Panc1 (cell line): Measurements from ENCODE around the gene DOK6.

Experiments used
- CTCF ChIP-seq: fragments of 450-650 bp; IDR thresholded peaks from 2 replicates; pipeline ENCODE4 v1.5.1; 2017; ENCODE audit warnings: mild to moderate bottlenecking
- POLR2AphosphoS5 ChIP-seq: IDR thresholded peaks from 2 replicates; pipeline ENCODE4 v1.6.1; 2012; ENCODE audit warnings: mild to moderate bottlenecking, low read depth, low read length, moderate library complexity
- REST ChIP-seq, 2 experiments: IDR thresholded peaks; 2 replicates each; pipeline ENCODE4 v1.6.1; 2011 to 2012; ENCODE audit warnings: low read depth in 2 of 2, control low read depth in 1 of 2, low read length in 1 of 2, mild to moderate bottlenecking in 1 of 2, moderate library complexity in 1 of 2; ENCODE audit not compliant: insufficient read depth in 1 of 2
- SIN3A ChIP-seq: IDR thresholded peaks from 2 replicates; pipeline ENCODE4 v1.6.1; 2012; ENCODE audit warnings: low read depth, mild to moderate bottlenecking, low read length, moderate library complexity, borderline replicate concordance; ENCODE audit not compliant: insufficient read depth
- TCF7L2 ChIP-seq: IDR thresholded peaks from 2 replicates; pipeline ENCODE4 v1.6.1; 2011; ENCODE audit warnings: mild to moderate bottlenecking, low read depth, low read length, inconsistent platforms

- TF ChIP-seq CTCF (no peak), POLR2AphosphoS5 (no peak), REST (IDR thresholded peaks at IDR 0.05; ENCODE audit: insufficient read depth in 1 of 2, low read depth in 2 of 2, low read length in 1 of 2) (no peak), SIN3A (no peak), TCF7L2 (no peak)
These were observed 407.7 kb downstream of the DOK6 start for GRCh38 chr18:69808399-69808798.
